Activated CD4-positive, alpha-beta T cell treated with anti-CD3 and anti-CD28 coated beads for 24 hours (primary cell): ENCODE measurements around the gene GPR162.

ENCODE experiments used
- DNase-seq, 2 donors: peaks; one replicate each; pipeline ENCODE4 v3.0.0-alpha.2; 2020; ENCODE audit warnings: low read depth in 2 of 2

The GPR162 gene

GRCh38 chr12:6787309-6787708, 34.3 kb upstream of the GPR162 start:
- DNase-seq = no peak

GRCh38 chr12:6788972-6789924, 32.4 kb upstream of the GPR162 start, which contains the start of gene CD4:
Gene CD4, plus strand, starts transcription at chr12:6789528. Its CDS starts 10,611 bp downstream, at chr12:6800139.
- peak; percentile 65 to 81 for DNase-seq

- DNase-seq = no peak
These were observed 31.0 kb upstream of the GPR162 start for GRCh38 chr12:6790496-6791150.

- DNase-seq = no peak
These were observed 29.6 kb upstream of the GPR162 start for GRCh38 chr12:6791931-6792520.

DNA sequence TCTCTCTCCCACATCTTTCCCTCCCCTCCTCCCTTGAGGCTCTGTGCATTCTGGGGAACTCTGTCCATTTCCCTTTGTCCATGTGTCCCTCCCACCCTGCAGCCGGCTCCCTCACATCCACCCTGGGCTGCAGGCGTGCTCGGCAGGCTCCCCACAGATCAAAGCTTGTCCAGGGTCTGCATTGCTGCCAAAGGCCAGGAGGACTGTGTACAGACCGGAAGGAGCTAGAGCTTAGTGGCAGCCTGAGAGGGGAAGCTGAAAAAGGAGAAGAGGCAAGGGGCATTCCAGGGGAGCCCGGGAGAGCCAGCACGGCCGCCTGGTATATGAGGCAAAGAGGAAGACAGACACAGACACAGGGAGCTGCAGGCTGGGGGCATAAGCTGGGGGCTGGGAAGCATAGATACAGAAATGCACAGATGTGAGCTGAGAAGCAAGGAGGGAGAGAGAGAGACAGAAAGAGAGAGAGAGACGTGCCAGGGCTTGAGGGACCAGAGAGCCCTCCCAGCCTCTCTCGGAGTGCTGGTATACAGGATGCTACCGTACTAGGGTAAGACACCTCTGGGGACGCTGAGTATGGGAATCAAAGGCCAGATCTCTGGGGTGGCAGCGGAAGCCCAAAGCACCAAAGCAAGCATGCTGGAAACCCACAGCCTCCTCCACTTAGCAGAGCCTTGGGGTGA, 29.0 kb upstream of the GPR162 start:
- DNase-seq = no peak

- DNase-seq = no peak
These were observed 26.5 kb upstream of the GPR162 start for GRCh38 chr12:6795088-6795487.

DNA sequence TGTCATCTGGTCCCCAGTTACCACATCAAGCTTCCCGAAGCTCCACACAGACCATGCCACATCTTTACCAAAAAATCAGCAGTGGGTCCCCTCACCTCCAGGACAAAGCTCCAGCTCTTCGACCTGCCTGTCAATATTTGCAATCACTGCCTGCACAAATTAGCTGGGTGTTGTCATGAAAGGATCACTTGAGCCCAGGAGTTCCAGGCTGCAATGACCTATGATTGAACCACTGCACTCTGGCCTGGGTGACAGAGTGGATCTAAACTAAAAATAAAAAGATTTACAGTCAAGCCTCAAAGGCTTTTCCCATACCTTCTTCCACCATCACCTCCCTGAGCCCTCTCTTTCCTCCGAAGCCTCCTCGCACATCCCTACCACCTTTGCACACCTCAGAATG, 25.0 kb upstream of the GPR162 start:
- no peak for DNase-seq

GRCh38 chr12:6799147-6799546, 22.5 kb upstream of the GPR162 start:
- DNase-seq = no peak

DNA sequence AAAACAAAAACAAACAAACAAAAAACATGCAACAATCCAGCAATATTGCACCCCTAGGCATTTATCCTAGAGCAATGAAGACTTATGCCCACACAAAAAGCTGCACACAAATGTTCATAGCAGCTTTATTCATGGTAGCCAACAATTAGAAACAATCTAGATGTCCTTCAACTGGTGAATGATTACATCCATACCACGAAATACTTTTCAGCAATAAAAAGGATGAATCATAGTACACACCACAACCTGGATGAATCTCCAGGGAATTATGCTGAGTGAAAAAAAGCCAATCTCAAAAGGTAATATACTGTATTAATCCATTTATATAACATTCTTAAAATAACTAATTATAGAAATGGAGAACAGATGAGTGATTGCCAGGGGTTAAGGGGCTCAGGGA, 14.5 kb upstream of the GPR162 start:
- no peak for DNase-seq

- DNase-seq = no peak
These were observed 12.6 kb upstream of the GPR162 start for GRCh38 chr12:6809056-6809455.

- DNase-seq = no peak
These were observed 10.9 kb upstream of the GPR162 start for GRCh38 chr12:6810758-6811157.

GRCh38 chr12:6813363-6813762, 8.3 kb upstream of the GPR162 start:
- no peak for DNase-seq

DNA sequence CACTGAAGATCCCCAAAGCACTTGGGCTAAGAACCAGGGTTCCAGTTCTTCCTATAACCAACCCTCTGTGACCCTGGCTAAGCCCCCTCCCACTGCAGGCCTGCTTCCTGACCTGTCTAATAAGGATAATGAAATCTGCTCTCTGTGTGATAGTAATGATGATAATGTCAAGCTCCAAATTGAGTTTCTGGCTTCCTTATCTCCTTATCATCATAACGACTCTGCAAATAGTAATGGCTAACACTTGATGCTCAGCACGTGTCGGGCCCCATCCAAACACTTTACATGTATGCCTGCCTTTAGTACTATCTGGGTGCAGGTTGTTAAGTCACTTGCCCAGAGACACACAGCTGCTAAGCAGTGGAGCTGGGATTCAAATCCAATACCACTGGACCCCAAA, 5.0 kb upstream of the GPR162 start:
- DNase-seq = no peak

- no peak for DNase-seq
These were observed 4.5 kb upstream of the GPR162 start for GRCh38 chr12:6817098-6817497.

GRCh38 chr12:6817662-6818157, 3.9 kb upstream of the GPR162 start:
- DNase-seq = no peak

GRCh38 chr12:6818222-6818621, 3.4 kb upstream of the GPR162 start:
- DNase-seq = no peak

- no peak for DNase-seq
These were observed 3.0 kb upstream of the GPR162 start for GRCh38 chr12:6818645-6819044.

GRCh38 chr12:6819106-6820030, 2.3 kb upstream of the GPR162 start:
- DNase-seq = no peak

DNA sequence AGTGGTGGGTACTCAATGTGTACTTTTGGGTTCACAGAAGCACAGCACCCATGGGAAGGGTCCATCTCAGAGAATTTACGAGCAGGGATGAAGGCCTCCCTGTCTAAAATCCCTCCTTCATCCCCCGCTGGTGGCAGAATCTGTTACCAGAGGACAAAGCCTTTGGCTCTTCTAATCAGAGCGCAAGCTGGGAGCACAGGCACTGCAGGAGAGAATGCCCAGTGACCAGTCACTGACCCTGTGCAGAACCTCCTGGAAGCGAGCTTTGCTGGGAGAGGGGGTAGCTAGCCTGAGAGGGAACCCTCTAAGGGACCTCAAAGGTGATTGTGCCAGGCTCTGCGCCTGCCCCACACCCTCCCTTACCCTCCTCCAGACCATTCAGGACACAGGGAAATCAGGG, 1.5 kb upstream of the GPR162 start:
- DNase-seq = no peak

GRCh38 chr12:6822426-6823135, 960 bp downstream of the GPR162 start:
- DNase-seq = no peak
